HepG2 (cell line): Measurements from ENCODE around the gene MLN. TPM values are rescaled to one million over a fixed set of nuclear protein-coding genes. Genes with fewer than 3 reads are reported as not detected.

Experiments
- BORCS8-MEF2B ChIP-seq: sonication (generic); formaldehyde crosslinking; IDR thresholded peaks from 2 replicates; pipeline ENCODE4 v1.8.0; 2022; ENCODE audit warnings: mild to moderate bottlenecking, missing genetic modification reagents
- EED ChIP-seq: sonication (generic); formaldehyde crosslinking; IDR thresholded peaks from 2 replicates; pipeline ENCODE4 v1.5.0; 2020; ENCODE audit warnings: mild to moderate bottlenecking, missing genetic modification reagents
- GPN1 ChIP-seq: sonication (generic); formaldehyde crosslinking; IDR thresholded peaks from 2 replicates; pipeline ENCODE4 v1.5.1; 2020; ENCODE audit warnings: missing genetic modification reagents, borderline replicate concordance
- MATR3 ChIP-seq: sonication (generic); formaldehyde crosslinking; IDR thresholded peaks from 2 replicates; pipeline ENCODE4 v1.4.0; 2020; ENCODE audit warnings: missing genetic modification reagents
- NFKBIZ ChIP-seq: IDR thresholded peaks from 2 replicates; pipeline ENCODE4 v1.6.1; 2018; ENCODE audit warnings: missing genetic modification reagents, missing compliant biosample characterization
- PAF1 ChIP-seq: IDR thresholded peaks from 2 replicates; pipeline ENCODE4 v1.6.1; 2016; ENCODE audit warnings: missing genetic modification reagents, missing compliant biosample characterization
- PAX8 ChIP-seq: sonication (generic); formaldehyde crosslinking; IDR thresholded peaks from 2 replicates; pipeline ENCODE4 v1.8.0; 2022; ENCODE audit warnings: mild to moderate bottlenecking, missing genetic modification reagents, borderline replicate concordance
- REPIN1 ChIP-seq: sonication (generic); formaldehyde crosslinking; IDR thresholded peaks from 2 replicates; pipeline ENCODE4 v1.8.0; 2022; ENCODE audit warnings: missing genetic modification reagents, low read depth, mild to moderate bottlenecking, borderline replicate concordance
- TBX3 ChIP-seq: fragments of 450-650 bp; IDR thresholded peaks from 2 replicates; pipeline ENCODE4 v1.6.1; 2017; ENCODE audit warnings: antibody characterized with exemption, mild to moderate bottlenecking, inconsistent platforms, borderline replicate concordance
- ZNF446 ChIP-seq: sonication (generic); formaldehyde crosslinking; IDR thresholded peaks from 2 replicates; pipeline ENCODE4 v1.5.0; 2020; ENCODE audit warnings: mild to moderate bottlenecking, missing genetic modification reagents
- ZNF496 ChIP-seq: sonication (generic); formaldehyde crosslinking; IDR thresholded peaks from 2 replicates; pipeline ENCODE4 v1.8.1; 2023; ENCODE audit warnings: mild to moderate bottlenecking, moderate library complexity, missing genetic modification reagents; ENCODE audit not compliant: insufficient replicate concordance
- ZNF552 ChIP-seq: sonication (generic); formaldehyde crosslinking; IDR thresholded peaks from 2 replicates; pipeline ENCODE4 v1.9.0; 2022; ENCODE audit warnings: missing genetic modification reagents, mild to moderate bottlenecking, borderline replicate concordance
- ZNF781 ChIP-seq: sonication (generic); formaldehyde crosslinking; IDR thresholded peaks from 2 replicates; pipeline ENCODE4 v1.5.1; 2020; ENCODE audit warnings: borderline replicate concordance, mild to moderate bottlenecking, missing genetic modification reagents; ENCODE audit errors: not compliant biosample characterization
- ZNF788 ChIP-seq: sonication (generic); formaldehyde crosslinking; IDR thresholded peaks from 2 replicates; pipeline ENCODE4 v1.5.0; 2020; ENCODE audit warnings: mild to moderate bottlenecking, missing genetic modification reagents, borderline replicate concordance
- ZSCAN20 ChIP-seq: sonication (generic); formaldehyde crosslinking; IDR thresholded peaks from 2 replicates; pipeline ENCODE4 v1.4.0; 2020; ENCODE audit warnings: missing genetic modification reagents, mild to moderate bottlenecking, borderline replicate concordance
- polyA plus RNA-seq, 8 experiments: library from polyadenylated mRNA; depleted of rRNA in 3 of 8; stranded (reverse) in 7 of 8; unstranded in 1 of 8; fragments of >200 nt; fragmentation: Illumina TruSeq in 4 of 8; extraction: Trizol in 4 of 8; gene quantifications; 2 replicates each; pipeline versions ENCODE4 v1.2.1 to v1.2.3, GENCODE V29; 2011 to 2016; ENCODE audit warnings: low read depth in 4 of 8, missing spikeins in 1 of 8, mixed read lengths in 1 of 8; ENCODE audit not compliant: insufficient read depth in 1 of 8
- total RNA-seq, 5 experiments: library from RNA; depleted of rRNA; stranded (reverse); fragments of >200 nt; fragmentation: Illumina TruSeq; extraction: Trizol; gene quantifications; 2 replicates each; pipeline ENCODE4 v1.2.3, GENCODE V29; 2016; ENCODE audit warnings: low read depth in 1 of 5
- TF ChIP-seq, protein P1 (sequence below): sonication (generic); formaldehyde crosslinking; IDR thresholded peaks from 2 replicates; pipeline ENCODE4 v1.4.0; 2020; ENCODE audit warnings: missing genetic modification reagents
- TF ChIP-seq, protein P2 (sequence below): sonication (generic); formaldehyde crosslinking; IDR thresholded peaks from 2 replicates; pipeline ENCODE4 v1.4.0; 2020; ENCODE audit warnings: mild to moderate bottlenecking, low read depth, missing genetic modification reagents
- TF ChIP-seq, protein P3 (sequence below): IDR thresholded peaks from 2 replicates; pipeline ENCODE4 v1.6.1; 2018; ENCODE audit warnings: missing genetic modification reagents
- TF ChIP-seq, protein P4 (sequence below): IDR thresholded peaks from 2 replicates; pipeline ENCODE4 v1.6.1; 2012; ENCODE audit warnings: low read length, improper control_type of control experiment

The MLN gene
- total and polyA plus RNA-seq, 2 of the 13 experiments (the other 11 are each of a cell fraction or from before 2014, with no cell fraction given), result not detected

DNA sequence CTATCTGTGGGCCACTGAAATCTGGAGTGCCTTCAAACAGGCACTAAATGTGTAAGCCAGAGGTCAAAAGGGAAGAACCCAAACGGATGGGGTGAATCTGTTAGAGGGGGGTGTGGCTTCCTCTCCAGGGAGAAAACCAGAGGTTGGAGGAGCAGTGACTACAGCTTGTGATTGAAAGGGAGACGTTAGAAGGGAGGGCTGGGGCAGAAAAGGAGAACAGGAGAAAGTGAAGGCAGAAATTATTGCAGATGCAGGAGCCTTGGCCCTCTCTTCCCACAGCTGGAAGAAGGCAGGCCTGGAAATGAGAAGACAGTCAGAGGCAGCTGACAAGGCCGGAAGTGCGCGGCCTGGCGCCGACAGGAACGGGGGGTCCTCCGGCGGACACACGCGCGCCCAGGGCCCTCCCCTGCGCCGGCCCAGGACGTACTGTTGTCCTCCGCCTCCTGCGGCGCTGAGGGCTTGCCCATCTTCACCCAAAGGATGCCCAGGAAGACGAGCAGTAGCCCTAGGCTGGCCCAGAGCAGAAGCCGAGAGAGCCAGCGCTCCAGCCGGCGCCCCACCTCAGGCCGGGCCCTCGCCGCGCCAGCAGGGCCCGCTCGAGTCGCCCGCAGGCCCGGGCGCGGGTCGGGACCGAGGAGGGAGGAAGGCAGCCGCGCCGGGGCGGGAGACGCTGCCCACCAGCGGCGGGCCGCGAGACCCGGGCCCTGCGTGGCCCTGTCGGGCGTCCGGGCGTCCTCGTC, 15.7 kb downstream of the MLN start (continued):
- TF ChIP-seq, protein P1, sequence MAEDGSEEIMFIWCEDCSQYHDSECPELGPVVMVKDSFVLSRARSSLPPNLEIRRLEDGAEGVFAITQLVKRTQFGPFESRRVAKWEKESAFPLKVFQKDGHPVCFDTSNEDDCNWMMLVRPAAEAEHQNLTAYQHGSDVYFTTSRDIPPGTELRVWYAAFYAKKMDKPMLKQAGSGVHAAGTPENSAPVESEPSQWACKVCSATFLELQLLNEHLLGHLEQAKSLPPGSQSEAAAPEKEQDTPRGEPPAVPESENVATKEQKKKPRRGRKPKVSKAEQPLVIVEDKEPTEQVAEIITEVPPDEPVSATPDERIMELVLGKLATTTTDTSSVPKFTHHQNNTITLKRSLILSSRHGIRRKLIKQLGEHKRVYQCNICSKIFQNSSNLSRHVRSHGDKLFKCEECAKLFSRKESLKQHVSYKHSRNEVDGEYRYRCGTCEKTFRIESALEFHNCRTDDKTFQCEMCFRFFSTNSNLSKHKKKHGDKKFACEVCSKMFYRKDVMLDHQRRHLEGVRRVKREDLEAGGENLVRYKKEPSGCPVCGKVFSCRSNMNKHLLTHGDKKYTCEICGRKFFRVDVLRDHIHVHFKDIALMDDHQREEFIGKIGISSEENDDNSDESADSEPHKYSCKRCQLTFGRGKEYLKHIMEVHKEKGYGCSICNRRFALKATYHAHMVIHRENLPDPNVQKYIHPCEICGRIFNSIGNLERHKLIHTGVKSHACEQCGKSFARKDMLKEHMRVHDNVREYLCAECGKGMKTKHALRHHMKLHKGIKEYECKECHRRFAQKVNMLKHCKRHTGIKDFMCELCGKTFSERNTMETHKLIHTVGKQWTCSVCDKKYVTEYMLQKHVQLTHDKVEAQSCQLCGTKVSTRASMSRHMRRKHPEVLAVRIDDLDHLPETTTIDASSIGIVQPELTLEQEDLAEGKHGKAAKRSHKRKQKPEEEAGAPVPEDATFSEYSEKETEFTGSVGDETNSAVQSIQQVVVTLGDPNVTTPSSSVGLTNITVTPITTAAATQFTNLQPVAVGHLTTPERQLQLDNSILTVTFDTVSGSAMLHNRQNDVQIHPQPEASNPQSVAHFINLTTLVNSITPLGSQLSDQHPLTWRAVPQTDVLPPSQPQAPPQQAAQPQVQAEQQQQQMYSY (CRISPR knock-in tag), result no peak
- TF ChIP-seq NFKBIZ (CRISPR knock-in tag), result no peak
- TF ChIP-seq PAF1 (CRISPR knock-in tag), result no peak
- no peak for TF ChIP-seq PAX8 (CRISPR knock-in tag)
- peak; percentile 59; the same call in 1 of the 2 replicates for TF ChIP-seq REPIN1 (CRISPR knock-in tag)
- no peak for TF ChIP-seq TBX3
- TF ChIP-seq, protein P2, sequence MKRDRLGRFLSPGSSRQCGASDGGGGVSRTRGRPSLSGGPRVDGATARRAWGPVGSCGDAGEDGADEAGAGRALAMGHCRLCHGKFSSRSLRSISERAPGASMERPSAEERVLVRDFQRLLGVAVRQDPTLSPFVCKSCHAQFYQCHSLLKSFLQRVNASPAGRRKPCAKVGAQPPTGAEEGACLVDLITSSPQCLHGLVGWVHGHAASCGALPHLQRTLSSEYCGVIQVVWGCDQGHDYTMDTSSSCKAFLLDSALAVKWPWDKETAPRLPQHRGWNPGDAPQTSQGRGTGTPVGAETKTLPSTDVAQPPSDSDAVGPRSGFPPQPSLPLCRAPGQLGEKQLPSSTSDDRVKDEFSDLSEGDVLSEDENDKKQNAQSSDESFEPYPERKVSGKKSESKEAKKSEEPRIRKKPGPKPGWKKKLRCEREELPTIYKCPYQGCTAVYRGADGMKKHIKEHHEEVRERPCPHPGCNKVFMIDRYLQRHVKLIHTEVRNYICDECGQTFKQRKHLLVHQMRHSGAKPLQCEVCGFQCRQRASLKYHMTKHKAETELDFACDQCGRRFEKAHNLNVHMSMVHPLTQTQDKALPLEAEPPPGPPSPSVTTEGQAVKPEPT (CRISPR knock-in tag), result no peak
- TF ChIP-seq, protein P3, sequence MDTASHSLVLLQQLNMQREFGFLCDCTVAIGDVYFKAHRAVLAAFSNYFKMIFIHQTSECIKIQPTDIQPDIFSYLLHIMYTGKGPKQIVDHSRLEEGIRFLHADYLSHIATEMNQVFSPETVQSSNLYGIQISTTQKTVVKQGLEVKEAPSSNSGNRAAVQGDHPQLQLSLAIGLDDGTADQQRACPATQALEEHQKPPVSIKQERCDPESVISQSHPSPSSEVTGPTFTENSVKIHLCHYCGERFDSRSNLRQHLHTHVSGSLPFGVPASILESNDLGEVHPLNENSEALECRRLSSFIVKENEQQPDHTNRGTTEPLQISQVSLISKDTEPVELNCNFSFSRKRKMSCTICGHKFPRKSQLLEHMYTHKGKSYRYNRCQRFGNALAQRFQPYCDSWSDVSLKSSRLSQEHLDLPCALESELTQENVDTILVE, result peak; percentile 47; the same call in 1 of the 2 replicates
- no peak; the same call in 1 of the 2 replicates for TF ChIP-seq ZNF446
- TF ChIP-seq ZNF788 (CRISPR knock-in tag), result no peak; the same call in 1 of the 2 replicates
- no peak for TF ChIP-seq MATR3
- TF ChIP-seq EED (CRISPR knock-in tag), result no peak
- TF ChIP-seq, protein P4, sequence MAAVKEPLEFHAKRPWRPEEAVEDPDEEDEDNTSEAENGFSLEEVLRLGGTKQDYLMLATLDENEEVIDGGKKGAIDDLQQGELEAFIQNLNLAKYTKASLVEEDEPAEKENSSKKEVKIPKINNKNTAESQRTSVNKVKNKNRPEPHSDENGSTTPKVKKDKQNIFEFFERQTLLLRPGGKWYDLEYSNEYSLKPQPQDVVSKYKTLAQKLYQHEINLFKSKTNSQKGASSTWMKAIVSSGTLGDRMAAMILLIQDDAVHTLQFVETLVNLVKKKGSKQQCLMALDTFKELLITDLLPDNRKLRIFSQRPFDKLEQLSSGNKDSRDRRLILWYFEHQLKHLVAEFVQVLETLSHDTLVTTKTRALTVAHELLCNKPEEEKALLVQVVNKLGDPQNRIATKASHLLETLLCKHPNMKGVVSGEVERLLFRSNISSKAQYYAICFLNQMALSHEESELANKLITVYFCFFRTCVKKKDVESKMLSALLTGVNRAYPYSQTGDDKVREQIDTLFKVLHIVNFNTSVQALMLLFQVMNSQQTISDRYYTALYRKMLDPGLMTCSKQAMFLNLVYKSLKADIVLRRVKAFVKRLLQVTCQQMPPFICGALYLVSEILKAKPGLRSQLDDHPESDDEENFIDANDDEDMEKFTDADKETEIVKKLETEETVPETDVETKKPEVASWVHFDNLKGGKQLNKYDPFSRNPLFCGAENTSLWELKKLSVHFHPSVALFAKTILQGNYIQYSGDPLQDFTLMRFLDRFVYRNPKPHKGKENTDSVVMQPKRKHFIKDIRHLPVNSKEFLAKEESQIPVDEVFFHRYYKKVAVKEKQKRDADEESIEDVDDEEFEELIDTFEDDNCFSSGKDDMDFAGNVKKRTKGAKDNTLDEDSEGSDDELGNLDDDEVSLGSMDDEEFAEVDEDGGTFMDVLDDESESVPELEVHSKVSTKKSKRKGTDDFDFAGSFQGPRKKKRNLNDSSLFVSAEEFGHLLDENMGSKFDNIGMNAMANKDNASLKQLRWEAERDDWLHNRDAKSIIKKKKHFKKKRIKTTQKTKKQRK, result no peak
- TF ChIP-seq BORCS8-MEF2B (CRISPR knock-in tag), result 0 out of 2 replicates have a peak, but pooled peaks have one; percentile 34
- TF ChIP-seq GPN1 (CRISPR knock-in tag), result no peak
- no peak for TF ChIP-seq ZNF781
- no peak for TF ChIP-seq ZNF552
- TF ChIP-seq ZSCAN20 (CRISPR knock-in tag), result 0 out of 2 replicates have a peak, but pooled peaks have one; percentile 39
- TF ChIP-seq ZNF496 (CRISPR knock-in tag), result no peak
